A549 (cell line): Measurements from ENCODE around the gene DHX34. TPM values are rescaled to one million over a fixed set of nuclear protein-coding genes. Genes with fewer than 3 reads are reported as not detected.

Experiments
- ATAC-seq, 2 experiments: fragments of 200-7000 bp in 1 of 2; fragments of >200 bp in 1 of 2; cut with Nextera tagmentation in 1 of 2; cut with Tn5 transposase in 1 of 2; 3 replicates each; pipeline versions ENCODE4 v1.8.0 to v1.9.1; 2018 to 2020; ENCODE audit warnings: mild to moderate bottlenecking in 1 of 2, moderate library complexity in 1 of 2
- CTCF ChIA-PET: fragments of 300-600 bp; sonication (Branson Sonifier 250); formaldehyde crosslinking; extraction: SDS; loops from one replicate; lab custom pipeline; 2021; ENCODE audit warnings: antibody characterized with exemption, inconsistent platforms; lab: Yijun Ruan, JAX
- POLR2A ChIA-PET: fragments of 350-600 bp; formaldehyde crosslinking; extraction: SDS; loops from one replicate; lab custom pipeline; 2021; ENCODE audit warnings: antibody characterized with exemption, inconsistent platforms; lab: Yijun Ruan, JAX
- DNase-seq, 2 experiments: peaks; one replicate each; pipeline versions ENCODE4 v3.0.0 to v3.0.0-alpha.2; 2011 to 2016; ENCODE audit warnings: low read depth in 1 of 2, low spot score in 1 of 2
- FAIRE-seq: peaks from 2 replicates; lab custom pipeline; 2011; peaks lifted over from hg19 to GRCh38; lab: Jason Lieb, UNC
- H3K27ac ChIP-seq, 2 experiments: fragments of >200 bp; sonication (Bioruptor Twin); formaldehyde crosslinking; 3 replicates each; pipeline ENCODE4 v1.5.1; 2016 to 2017
- H3K4me1 ChIP-seq: fragments of >200 bp; sonication (Bioruptor Twin); formaldehyde crosslinking; 3 replicates; pipeline ENCODE4 v1.6.1; 2016
- H3K4me2 ChIP-seq: fragments of >200 bp; sonication (Bioruptor Twin); formaldehyde crosslinking; 3 replicates; pipeline ENCODE4 v1.6.1; 2016
- H3K4me3 ChIP-seq: fragments of >200 bp; sonication (Bioruptor Twin); formaldehyde crosslinking; 3 replicates; pipeline ENCODE4 v1.5.1; 2016
- H3K9me3 ChIP-seq: fragments of >200 bp; sonication (Bioruptor Twin); formaldehyde crosslinking; 3 replicates; pipeline ENCODE4 v1.6.1; 2016
- CBX2 ChIP-seq: fragments of 200-600 bp; sonication (generic); IDR thresholded peaks from 2 replicates; pipeline ENCODE4 v1.6.1; 2016; ENCODE audit warnings: low read depth, mild to moderate bottlenecking, borderline replicate concordance
- CEBPB ChIP-seq, 2 experiments: fragments of >200 bp in 1 of 2; sonication (Bioruptor Twin) in 1 of 2; formaldehyde crosslinking in 1 of 2; IDR thresholded peaks; 2 replicates each; pipeline ENCODE4 v1.6.1; 2012 to 2016
- CHD2 ChIP-seq: fragments of 150-350 bp; IDR thresholded peaks from 2 replicates; pipeline ENCODE4 v1.6.1; 2014; ENCODE audit warnings: low read length; ENCODE audit not compliant: partially characterized antibody
- CHD4 ChIP-seq: fragments of 200-600 bp; sonication (generic); IDR thresholded peaks from 2 replicates; pipeline ENCODE4 v1.6.1; 2016; ENCODE audit warnings: antibody characterized with exemption, mild to moderate bottlenecking, borderline replicate concordance
- EHF ChIP-seq: fragments of 250-450 bp; sonication (Bioruptor Pico); IDR thresholded peaks from 2 replicates; pipeline ENCODE4 v1.5.0; 2020; ENCODE audit warnings: mild to moderate bottlenecking
- EP300 ChIP-seq, 2 experiments: fragments of >200 bp; sonication (Bioruptor Twin); formaldehyde crosslinking; IDR thresholded peaks; 2 replicates in 1 of 2; 3 replicates in 1 of 2; pipeline ENCODE4 v1.6.1; 2016 to 2017
- ESRRA ChIP-seq: fragments of 150-350 bp; IDR thresholded peaks from 2 replicates; pipeline ENCODE4 v1.6.1; 2014; ENCODE audit warnings: mild to moderate bottlenecking, low read length, borderline replicate concordance
- FOSB ChIP-seq: fragments of 250-450 bp; sonication (Bioruptor Pico); IDR thresholded peaks from 2 replicates; pipeline ENCODE4 v1.5.0; 2020; ENCODE audit warnings: mild to moderate bottlenecking, moderate library complexity
- FOSL2 ChIP-seq, 2 experiments: fragments of 450-650 bp in 1 of 2; fragments of >200 bp in 1 of 2; sonication (Bioruptor Twin) in 1 of 2; formaldehyde crosslinking; IDR thresholded peaks; 2 replicates each; pipeline versions ENCODE4 v1.5.0 to v1.6.1; 2016 to 2020; ENCODE audit warnings: mild to moderate bottlenecking in 1 of 2, moderate library complexity in 1 of 2
- FOXS1 ChIP-seq: fragments of 250-450 bp; sonication (Bioruptor Pico); IDR thresholded peaks from 2 replicates; pipeline ENCODE4 v1.5.0; 2020; ENCODE audit warnings: mild to moderate bottlenecking, moderate library complexity
- GATA3 ChIP-seq: IDR thresholded peaks from 2 replicates; pipeline ENCODE4 v1.6.1; 2012; ENCODE audit warnings: borderline replicate concordance
- HEYL ChIP-seq: fragments of 250-450 bp; sonication (Bioruptor Pico); IDR thresholded peaks from 2 replicates; pipeline ENCODE4 v1.8.0; 2021; ENCODE audit warnings: mild to moderate bottlenecking, moderate library complexity
- HOXB13 ChIP-seq: fragments of 250-450 bp; sonication (Bioruptor Pico); IDR thresholded peaks from 2 replicates; pipeline ENCODE4 v1.5.0; 2020; ENCODE audit warnings: low read depth, mild to moderate bottlenecking, moderate library complexity
- JUN ChIP-seq, 2 experiments: fragments of >200 bp; sonication (Bioruptor Twin); formaldehyde crosslinking; IDR thresholded peaks; 2 replicates in 1 of 2; 3 replicates in 1 of 2; pipeline ENCODE4 v1.6.1; 2016 to 2017
- JUNB ChIP-seq: fragments of >200 bp; sonication (Bioruptor Twin); formaldehyde crosslinking; IDR thresholded peaks from 2 replicates; pipeline ENCODE4 v1.6.1; 2016
- KDM1A ChIP-seq: fragments of 200-600 bp; sonication (generic); IDR thresholded peaks from 2 replicates; pipeline ENCODE4 v1.6.1; 2016; ENCODE audit warnings: low read depth, mild to moderate bottlenecking
- MAX ChIP-seq: IDR thresholded peaks from 2 replicates; pipeline ENCODE4 v1.6.1; 2012
- MAZ ChIP-seq: fragments of 150-350 bp; IDR thresholded peaks from 2 replicates; pipeline ENCODE4 v1.6.1; 2014; ENCODE audit warnings: antibody characterized with exemption, low read depth, low read length, borderline replicate concordance
- MYC ChIP-seq: IDR thresholded peaks from 2 replicates; pipeline ENCODE4 v1.6.1; 2012; ENCODE audit warnings: mild to moderate bottlenecking, inconsistent platforms, low read length, improper control_type of control experiment, borderline replicate concordance
- NPAS2 ChIP-seq: fragments of 250-450 bp; sonication (Bioruptor Pico); IDR thresholded peaks from 2 replicates; pipeline ENCODE4 v1.8.0; 2022; ENCODE audit warnings: mild to moderate bottlenecking, moderate library complexity, borderline replicate concordance
- NR3C1 ChIP-seq: fragments of >200 bp; sonication (Bioruptor Twin); formaldehyde crosslinking; IDR thresholded peaks from 3 replicates; pipeline ENCODE4 v1.6.1; 2017
- PBX3 ChIP-seq: IDR thresholded peaks from 2 replicates; pipeline ENCODE4 v1.6.1; 2012
- PHF8 ChIP-seq: fragments of 200-600 bp; sonication (generic); IDR thresholded peaks from 2 replicates; pipeline ENCODE4 v1.6.1; 2016; ENCODE audit warnings: low read depth, mild to moderate bottlenecking, antibody characterized with exemption, moderate library complexity, borderline replicate concordance
- POLR2A ChIP-seq: IDR thresholded peaks from 2 replicates; pipeline ENCODE4 v1.6.1; 2012; ENCODE audit warnings: mild to moderate bottlenecking, low read length
- POLR2AphosphoS2 ChIP-seq: conservative IDR thresholded peaks from 2 replicates; pipeline ENCODE4 v1.6.1; 2012; ENCODE audit warnings: low read length, improper control_type of control experiment, inconsistent platforms
- RCOR1 ChIP-seq: fragments of 150-350 bp; IDR thresholded peaks from 2 replicates; pipeline ENCODE4 v1.6.1; 2014; ENCODE audit warnings: antibody characterized with exemption, low read length, low read depth
- RNF2 ChIP-seq: fragments of 200-600 bp; sonication (generic); IDR thresholded peaks from 2 replicates; pipeline ENCODE4 v1.6.1; 2016; ENCODE audit warnings: low read depth, mild to moderate bottlenecking, antibody characterized with exemption, moderate library complexity, borderline replicate concordance
- TFCP2L1 ChIP-seq: fragments of 250-450 bp; sonication (Bioruptor Pico); IDR thresholded peaks from 2 replicates; pipeline ENCODE4 v1.5.0; 2021; ENCODE audit warnings: mild to moderate bottlenecking
- TP53 ChIP-seq: fragments of 250-450 bp; sonication (Bioruptor Pico); IDR thresholded peaks from 2 replicates; pipeline ENCODE4 v1.5.0; 2021; ENCODE audit warnings: mild to moderate bottlenecking, moderate library complexity
- ZFP36 ChIP-seq: fragments of 450-650 bp; IDR thresholded peaks from 2 replicates; pipeline ENCODE4 v1.6.1; 2014; ENCODE audit warnings: borderline replicate concordance; ENCODE audit not compliant: partially characterized antibody
- WGBS: methylation state at CpG from one replicate; pipeline ENCODE4 v1.1.6; 2017; ENCODE audit errors: missing lambda C conversion rate; 5-methylcytosine and 5-hydroxymethylcytosine counted together
- polyA plus RNA-seq, 4 experiments: library from polyadenylated mRNA; depleted of rRNA in 3 of 4; stranded (reverse); fragments of >200 nt; fragmentation: RNase III in 1 of 4; extraction: RNeasy Plus Mini Kit Qiagen cat#74134 plus additional on column Dnase treatment in 1 of 4; gene quantifications; 2 replicates in 3 of 4; 3 replicates in 1 of 4; pipeline ENCODE4 v1.2.3, GENCODE V29; 2011 to 2017
- TF ChIP-seq, protein P1 (sequence below): fragments of 250-450 bp; sonication (Bioruptor Pico); IDR thresholded peaks from 2 replicates; pipeline ENCODE4 v1.5.0; 2021; ENCODE audit warnings: mild to moderate bottlenecking, moderate library complexity, borderline replicate concordance

Gene DHX34
- polyA plus RNA-seq, 2 of the 4 experiments (the other 2 are of a cell fraction), result 12.4 to 24.5 TPM

DNA sequence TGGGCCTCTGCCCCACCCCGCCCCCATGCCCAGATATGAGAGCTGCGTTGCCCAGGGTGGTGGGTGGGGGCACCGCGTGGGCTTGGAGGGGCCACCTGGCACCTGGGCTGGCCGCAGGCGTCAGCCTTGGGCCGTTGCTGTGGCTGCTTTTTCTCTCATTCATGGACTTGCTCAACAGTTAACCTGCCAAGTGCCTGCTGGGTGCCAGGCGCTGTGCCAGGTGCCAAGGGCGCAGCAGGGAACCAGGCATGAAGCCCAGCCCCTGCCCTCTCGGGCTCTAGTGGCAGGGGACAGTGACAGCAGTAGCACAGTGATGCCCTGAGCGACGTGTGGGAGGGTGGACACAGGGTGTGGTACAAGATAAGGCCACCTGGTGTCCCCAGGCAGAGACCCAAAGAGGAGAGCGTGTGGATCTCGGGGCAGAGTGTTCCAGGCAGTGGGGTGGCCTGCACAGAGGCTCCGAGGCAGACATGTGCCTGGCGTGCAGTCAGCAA lies 28.1 kb downstream of the DHX34 start:
- peak; percentile 16 to 30; a peak in 3 of 6 replicates for ATAC-seq
- Histone ChIP-seq H3K4me3 (no peak overlapping the region), H3K4me2 (no peak overlapping the region), H3K9me3 (no peaks in the 10 kb centered on the region), H3K27ac (no peak overlapping the region), H3K4me1 (no peaks in the 10 kb centered on the region)
- no peak for FAIRE-seq
- no peak for DNase-seq
- ChIA-PET CTCF (interaction anchor here (1.0 to 11.0 kb wide), 5 partner anchors 13 to 92 kb away, joined by 3 to 138 read pairs (median 7); partner anchors contain the start of gene DHX34), POLR2A (no interaction called here)
- TF ChIP-seq PHF8 (no peak), POLR2AphosphoS2 (no peak), KDM1A (no peak), ZFP36 (no peak), EHF (CRISPR knock-in tag) (no peak), PBX3 (no peak), FOSL2 (IDR thresholded peaks at IDR 0.05) (no peak), FOSL2 (CRISPR knock-in tag; IDR thresholded peaks at IDR 0.05) (no peak), MAZ (no peak), RCOR1 (no peak), HEYL (CRISPR knock-in tag) (no peak), TFCP2L1 (CRISPR knock-in tag) (no peak), HOXB13 (CRISPR knock-in tag) (no peak), EP300 (IDR thresholded peaks at IDR 0.05) (no peak), JUNB (no peak)
- 94% methylated on average over 16 of the region's 16 CpGs for WGBS

DNA sequence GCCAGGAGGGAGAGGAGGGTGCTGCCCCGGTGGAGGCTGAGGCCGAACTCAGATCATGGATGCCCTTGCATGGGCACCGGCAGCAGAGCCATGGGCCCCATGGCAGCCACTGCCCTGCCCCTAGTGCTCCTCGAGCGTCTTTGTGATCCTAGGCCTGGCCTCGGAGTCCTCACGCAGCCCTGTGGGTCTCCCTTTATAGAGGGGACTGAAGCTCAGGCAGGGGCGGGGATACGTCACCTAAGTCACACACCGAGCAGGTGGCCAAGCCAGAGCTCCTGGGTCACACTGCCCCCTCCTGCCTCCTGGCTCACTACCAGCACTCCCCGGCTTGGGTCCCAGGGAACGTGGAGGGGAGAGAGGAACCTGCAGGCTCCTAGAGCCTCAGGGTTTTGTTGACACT lies 28.7 kb downstream of the DHX34 start:
- no peak for DNase-seq
- Histone ChIP-seq H3K27ac (no peak overlapping the region), H3K9me3 (no peaks in the 10 kb centered on the region), H3K4me2 (no peak overlapping the region)
- WGBS, result 88% methylated on average over 11 of the region's 12 CpGs
- CTCF ChIA-PET, result interaction anchor here (0.6 to 11.0 kb wide), 11 partner anchors 8 to 93 kb away, joined by 3 to 138 read pairs (median 4); partner anchors contain the start of gene DHX34
- no peak for TF ChIP-seq NR3C1
- no peak for TF ChIP-seq ZFP36
- TF ChIP-seq RCOR1, result no peak
- no peak for TF ChIP-seq FOXS1 (CRISPR knock-in tag)
- no peak for TF ChIP-seq CHD4
- TF ChIP-seq, all 56 proteins: peak for 0
- POLR2A ChIA-PET, result interaction anchor here (0.8 kb wide), 1 partner anchor 29 kb away, joined by 3 read pairs; no protein-coding TSS in a partner anchor
- H3K4me3 ChIP-seq, result no peak overlapping the region
- H3K4me1 ChIP-seq, result no peaks in the 10 kb centered on the region
- ATAC-seq (no peak), FAIRE-seq (no peak)

DNA sequence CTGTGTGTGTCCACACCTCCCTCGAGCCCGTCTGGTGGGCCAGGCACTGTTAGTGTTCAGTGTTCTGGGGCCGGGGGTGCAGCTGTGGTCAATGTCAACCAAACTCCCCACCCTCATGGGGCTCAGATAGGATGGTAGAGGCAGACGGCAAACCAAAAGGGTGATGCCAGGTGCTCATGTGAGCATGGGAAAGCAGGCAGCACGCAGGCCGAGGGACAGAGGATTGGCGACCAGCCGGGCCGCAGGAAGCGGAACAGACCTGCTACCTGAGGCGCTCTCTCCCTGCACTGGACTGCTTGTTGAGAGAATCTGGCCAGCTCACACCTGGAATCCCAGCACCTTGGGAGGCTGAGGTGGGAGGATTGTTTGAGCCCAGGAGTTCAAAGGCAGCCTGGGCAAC lies 29.1 kb downstream of the DHX34 start:
- Histone ChIP-seq H3K4me2 (no peak overlapping the region), H3K9me3 (no peaks in the 10 kb centered on the region)
- WGBS, result 96% methylated on average over 11 of the region's 11 CpGs
- TF ChIP-seq GATA3 (no peak), TP53 (CRISPR knock-in tag) (no peak), CEBPB (IDR thresholded peaks at IDR 0.05) (no peak), HOXB13 (CRISPR knock-in tag) (no peak), EHF (CRISPR knock-in tag) (no peak), RNF2 (no peak), EP300 (IDR thresholded peaks at IDR 0.05) (no peak), CBX2 (no peak), FOSB (CRISPR knock-in tag) (no peak), FOXS1 (CRISPR knock-in tag) (no peak), NPAS2 (no peak), POLR2A (no peak), JUN (IDR thresholded peaks at IDR 0.05) (no peak), NR3C1 (no peak), MYC (no peak), MAX (no peak), ESRRA (no peak), CHD2 (no peak)
- TF ChIP-seq, protein P1, sequence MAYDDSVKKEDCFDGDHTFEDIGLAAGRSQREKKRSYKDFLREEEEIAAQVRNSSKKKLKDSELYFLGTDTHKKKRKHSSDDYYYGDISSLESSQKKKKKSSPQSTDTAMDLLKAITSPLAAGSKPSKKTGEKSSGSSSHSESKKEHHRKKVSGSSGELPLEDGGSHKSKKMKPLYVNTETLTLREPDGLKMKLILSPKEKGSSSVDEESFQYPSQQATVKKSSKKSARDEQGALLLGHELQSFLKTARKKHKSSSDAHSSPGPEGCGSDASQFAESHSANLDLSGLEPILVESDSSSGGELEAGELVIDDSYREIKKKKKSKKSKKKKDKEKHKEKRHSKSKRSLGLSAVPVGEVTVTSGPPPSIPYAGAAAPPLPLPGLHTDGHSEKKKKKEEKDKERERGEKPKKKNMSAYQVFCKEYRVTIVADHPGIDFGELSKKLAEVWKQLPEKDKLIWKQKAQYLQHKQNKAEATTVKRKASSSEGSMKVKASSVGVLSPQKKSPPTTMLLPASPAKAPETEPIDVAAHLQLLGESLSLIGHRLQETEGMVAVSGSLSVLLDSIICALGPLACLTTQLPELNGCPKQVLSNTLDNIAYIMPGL (CRISPR knock-in tag), result no peak
- TF ChIP-seq, all 56 proteins: peak for 0
- no peak overlapping the region for H3K4me3 ChIP-seq
- CTCF ChIA-PET, result interaction anchor here (0.6 to 11.0 kb wide), 12 partner anchors 9 to 93 kb away, joined by 3 to 138 read pairs (median 4); partner anchors contain the start of gene DHX34
- POLR2A ChIA-PET, result interaction anchor here (0.8 kb wide), 1 partner anchor 29 kb away, joined by 3 read pairs; no protein-coding TSS in a partner anchor
- no peak overlapping the region for H3K27ac ChIP-seq
- ATAC-seq, result no peak
- DNase-seq, result no peak
- 0 out of 3 replicates have a peak, but pooled peaks cover 2% of the 10 kb centered on the region for H3K4me1 ChIP-seq
- no peak for FAIRE-seq
